ENCODE results near the gene AREL1. TPM values are rescaled to one million over a fixed set of nuclear protein-coding genes. Genes with fewer than 3 reads are reported as not detected.
A peak's percentile ranks its signal among the peaks of the same experiment; 100 is the strongest.

The AREL1 gene
- total RNA-seq, 4 donors from 2014 or later: 12.4 to 26.5 (median 21.6) TPM

GRCh38 chr14:74648601-74649000 lies 64.3 kb downstream of the AREL1 start:
- TF ChIP-seq POLR2A (IDR thresholded peaks at IDR 0.05): no peak
- TF ChIP-seq CTCF (IDR thresholded peaks at IDR 0.05): no peak
- intact Hi-C loops (cut with DNase I; ENCODE audit: low total_unique reads): no loop called here
- 22 to 34% methylated on average over 6 to 7 of the region's 7 CpGs for WGBS, 2 donors
- no peak overlapping the region for H3K4me3 ChIP-seq (ENCODE audit: low read depth, poor library complexity, severe bottlenecking)
- DNase-seq (ENCODE audit: low spot score in 2 of 2): peak in 1 of 2 donors; percentile 77

- H3K4me3 ChIP-seq (ENCODE audit: low read depth, poor library complexity, severe bottlenecking): no peak overlapping the region
- TF ChIP-seq CTCF (IDR thresholded peaks at IDR 0.05) (no peak), POLR2A (IDR thresholded peaks at IDR 0.05) (no peak)
- intact Hi-C loops (cut with DNase I; ENCODE audit: low total_unique reads): no loop called here
- peak in 1 of 2 donors; percentile 81 for DNase-seq (ENCODE audit: low spot score in 2 of 2)
- 11 to 27% methylated on average over 7 of the region's 7 CpGs for WGBS, 2 donors
These were observed 65.0 kb downstream of the AREL1 start for GRCh38 chr14:74647678-74648461.

GRCh38 chr14:74647061-74647677 lies 65.7 kb downstream of the AREL1 start:
- no peak for TF ChIP-seq POLR2A (IDR thresholded peaks at IDR 0.05)
- no peak for TF ChIP-seq CTCF (IDR thresholded peaks at IDR 0.05)
- DNase-seq (ENCODE audit: low spot score in 2 of 2): peak in 1 of 2 donors; percentile 67
- 73 to 77% methylated on average over 11 of the region's 11 CpGs for WGBS, 2 donors
- intact Hi-C loops (cut with DNase I; ENCODE audit: low total_unique reads): no loop called here
- H3K4me3 ChIP-seq (ENCODE audit: low read depth, poor library complexity, severe bottlenecking): no peak overlapping the region

GRCh38 chr14:74645756-74646470 lies 67.0 kb downstream of the AREL1 start:
- peak in 1 of 2 donors; percentile 79 for DNase-seq (ENCODE audit: low spot score in 2 of 2)
- TF ChIP-seq CTCF (IDR thresholded peaks at IDR 0.05): no peak
- no peak for TF ChIP-seq POLR2A (IDR thresholded peaks at IDR 0.05)
- no peak overlapping the region for H3K4me3 ChIP-seq (ENCODE audit: low read depth, poor library complexity, severe bottlenecking)
- intact Hi-C loops (cut with DNase I; ENCODE audit: low total_unique reads): no loop called here
- 54 to 55% methylated on average over 13 of the region's 13 CpGs for WGBS, 2 donors

GRCh38 chr14:74645244-74645643 lies 67.6 kb downstream of the AREL1 start:
- 57 to 60% methylated on average over 5 of the region's 5 CpGs for WGBS, 2 donors
- no peak overlapping the region for H3K4me3 ChIP-seq (ENCODE audit: low read depth, poor library complexity, severe bottlenecking)
- intact Hi-C loops (cut with DNase I; ENCODE audit: low total_unique reads): no loop called here
- DNase-seq (ENCODE audit: low spot score in 2 of 2): peak in 1 of 2 donors; percentile 25
- TF ChIP-seq CTCF (IDR thresholded peaks at IDR 0.05) (no peak), POLR2A (IDR thresholded peaks at IDR 0.05) (no peak)
